NB4 (cell line): ENCODE data around the gene DNAH8.

Experiments
- DNase-seq: peaks from one replicate; pipeline ENCODE4 v3.0.0; 2010; ENCODE audit warnings: low read depth
- H3K4me3 ChIP-seq: one replicate; pipeline ENCODE4 v1.5.1; 2011; ENCODE audit warnings: mild to moderate bottlenecking, low read depth, low read length, moderate library complexity
- MYC ChIP-seq: IDR thresholded peaks from 2 replicates; pipeline ENCODE4 v1.6.1; 2011; ENCODE audit warnings: low read depth, low read length
- POLR2A ChIP-seq: IDR thresholded peaks from 2 replicates; pipeline ENCODE4 v1.6.1; 2011; ENCODE audit warnings: mild to moderate bottlenecking; ENCODE audit not compliant: insufficient read length; ENCODE audit errors: extremely low read depth
- TF ChIP-seq, protein P1 (sequence below): IDR thresholded peaks from 2 replicates; pipeline ENCODE4 v1.6.1; 2011; ENCODE audit warnings: low read depth, low read length
- TF ChIP-seq, protein P2 (sequence below): IDR thresholded peaks from one replicate; pipeline ENCODE4 v1.5.1; 2012; ENCODE audit warnings: low read depth, low read length

DNAH8 gene

DNA sequence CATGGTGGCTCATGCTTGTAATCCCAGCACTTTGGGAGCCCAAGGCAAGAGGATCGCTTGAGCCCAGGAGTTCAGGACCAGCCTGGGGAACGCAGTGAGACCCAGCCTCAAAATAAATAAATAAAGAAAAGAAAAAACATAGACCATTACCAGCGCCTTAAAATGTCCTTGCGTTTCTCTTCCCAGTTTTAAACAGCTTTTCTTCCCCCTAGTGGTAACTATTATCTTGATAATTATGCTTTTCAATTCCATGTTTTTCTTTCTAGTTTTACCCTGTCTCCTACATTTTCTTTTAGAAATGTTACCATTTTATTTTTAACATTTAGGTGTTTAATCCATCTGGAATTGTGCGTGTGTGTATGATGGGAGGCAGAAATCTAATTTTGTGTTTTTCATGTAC, 24.4 kb downstream of the DNAH8 start:
- no peak for DNase-seq
- H3K4me3 ChIP-seq, result no peak overlapping the region
- TF ChIP-seq, protein P1, sequence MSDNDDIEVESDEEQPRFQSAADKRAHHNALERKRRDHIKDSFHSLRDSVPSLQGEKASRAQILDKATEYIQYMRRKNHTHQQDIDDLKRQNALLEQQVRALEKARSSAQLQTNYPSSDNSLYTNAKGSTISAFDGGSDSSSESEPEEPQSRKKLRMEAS, result no peak
- TF ChIP-seq, protein P2, sequence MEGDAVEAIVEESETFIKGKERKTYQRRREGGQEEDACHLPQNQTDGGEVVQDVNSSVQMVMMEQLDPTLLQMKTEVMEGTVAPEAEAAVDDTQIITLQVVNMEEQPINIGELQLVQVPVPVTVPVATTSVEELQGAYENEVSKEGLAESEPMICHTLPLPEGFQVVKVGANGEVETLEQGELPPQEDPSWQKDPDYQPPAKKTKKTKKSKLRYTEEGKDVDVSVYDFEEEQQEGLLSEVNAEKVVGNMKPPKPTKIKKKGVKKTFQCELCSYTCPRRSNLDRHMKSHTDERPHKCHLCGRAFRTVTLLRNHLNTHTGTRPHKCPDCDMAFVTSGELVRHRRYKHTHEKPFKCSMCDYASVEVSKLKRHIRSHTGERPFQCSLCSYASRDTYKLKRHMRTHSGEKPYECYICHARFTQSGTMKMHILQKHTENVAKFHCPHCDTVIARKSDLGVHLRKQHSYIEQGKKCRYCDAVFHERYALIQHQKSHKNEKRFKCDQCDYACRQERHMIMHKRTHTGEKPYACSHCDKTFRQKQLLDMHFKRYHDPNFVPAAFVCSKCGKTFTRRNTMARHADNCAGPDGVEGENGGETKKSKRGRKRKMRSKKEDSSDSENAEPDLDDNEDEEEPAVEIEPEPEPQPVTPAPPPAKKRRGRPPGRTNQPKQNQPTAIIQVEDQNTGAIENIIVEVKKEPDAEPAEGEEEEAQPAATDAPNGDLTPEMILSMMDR, result no peak
- TF ChIP-seq MYC, result no peak
- no peak for TF ChIP-seq POLR2A

DNA sequence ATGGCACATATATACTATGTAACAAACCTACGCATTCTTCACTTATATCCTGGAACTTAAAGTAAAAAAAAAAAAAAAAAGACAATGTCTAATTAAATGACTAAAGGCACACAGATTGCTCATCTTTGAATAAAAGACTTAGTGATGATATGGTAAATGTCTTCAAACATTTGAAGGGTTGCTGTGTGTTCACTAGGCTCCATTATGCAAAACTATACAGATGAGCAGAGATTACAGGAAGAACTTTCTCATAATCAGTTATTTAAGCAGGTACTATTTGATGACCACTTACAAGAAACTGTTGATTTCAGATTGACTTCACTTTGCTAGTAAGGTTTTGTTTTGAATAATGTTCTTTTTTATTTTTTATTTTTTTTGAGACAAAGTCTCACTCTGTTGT, 34.4 kb downstream of the DNAH8 start:
- no peak for DNase-seq
- no peak overlapping the region for H3K4me3 ChIP-seq
- TF ChIP-seq, protein P1, result no peak
- TF ChIP-seq POLR2A (no peak), MYC (no peak)
- TF ChIP-seq, protein P2, result no peak

DNA sequence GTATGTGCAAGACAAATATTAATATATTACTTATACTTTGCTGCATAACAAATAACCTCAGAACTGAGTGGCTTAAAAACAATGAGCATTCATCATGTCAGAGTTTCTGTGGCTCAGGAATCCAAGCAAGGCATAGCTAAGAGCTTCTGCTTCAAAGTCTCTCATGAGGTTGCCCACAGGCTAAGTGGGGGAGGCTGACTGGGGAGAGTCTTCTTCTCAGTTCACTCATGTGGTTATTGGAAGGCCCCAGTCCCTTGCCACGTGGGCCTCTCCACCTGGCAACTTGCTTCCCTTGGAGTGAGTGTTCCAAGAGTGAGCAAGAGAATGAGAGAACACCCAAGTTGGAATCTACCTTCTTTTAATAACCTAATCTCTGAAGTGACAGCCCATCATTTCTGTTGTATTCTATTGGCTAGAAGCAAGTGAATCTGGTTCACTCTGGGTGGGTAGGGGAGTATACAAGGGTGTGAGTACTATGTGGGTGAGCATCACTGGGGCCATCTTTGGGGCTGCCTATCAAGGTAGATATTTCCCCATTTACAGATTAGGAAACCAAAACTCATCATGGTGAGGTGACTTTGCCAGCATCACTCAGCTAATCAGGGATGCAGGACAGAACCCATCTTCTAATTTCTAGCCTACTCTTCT, 36.0 kb downstream of the DNAH8 start:
- H3K4me3 ChIP-seq, result no peak overlapping the region
- no peak for TF ChIP-seq MYC
- TF ChIP-seq, protein P1, result no peak
- TF ChIP-seq, protein P2, result no peak
- TF ChIP-seq POLR2A, result no peak

DNA sequence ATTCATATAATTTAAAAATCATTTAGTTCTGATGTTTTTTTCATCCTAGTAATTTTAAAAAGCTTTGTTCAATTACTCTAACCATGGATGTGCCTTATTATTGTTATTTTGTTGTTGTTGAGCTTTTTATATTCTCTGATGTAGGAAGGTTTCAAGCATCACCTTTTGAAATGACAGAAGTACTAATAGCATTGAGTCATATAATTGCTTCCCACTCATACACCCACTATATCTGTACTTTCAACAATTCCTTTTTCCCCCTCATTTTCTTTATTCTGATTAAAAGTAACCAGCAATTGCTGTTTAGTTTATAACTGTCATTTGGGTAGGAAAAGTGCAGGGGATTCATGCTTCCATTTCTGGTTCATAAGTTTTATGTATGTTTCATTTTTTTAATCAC, 38.6 kb downstream of the DNAH8 start:
- H3K4me3 ChIP-seq, result no peak overlapping the region
- no peak for DNase-seq
- TF ChIP-seq, protein P2, result no peak
- no peak for TF ChIP-seq MYC
- TF ChIP-seq, protein P1, result no peak

More for the DNA sequence above, 36.0 kb downstream of the DNAH8 start:
- no peak for DNase-seq

DNA sequence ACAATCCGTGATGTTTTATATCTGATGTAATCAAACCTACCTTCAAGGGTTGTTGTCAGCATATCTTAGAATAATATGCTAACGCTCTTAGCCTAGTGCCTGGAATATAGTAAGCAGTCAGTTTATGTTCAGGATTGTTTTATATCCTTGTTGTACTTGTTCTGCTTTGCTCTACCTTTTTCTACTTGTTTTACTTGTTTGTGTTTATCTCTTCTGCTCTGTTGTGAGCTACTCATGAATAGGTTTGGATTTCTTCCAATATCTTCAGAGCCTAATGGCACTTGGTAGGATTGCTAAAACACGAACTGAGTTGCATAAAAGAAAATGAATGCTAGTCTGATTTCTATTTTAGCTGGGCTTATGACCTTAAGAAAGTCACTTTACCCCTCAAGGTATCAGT, 40.1 kb downstream of the DNAH8 start:
- no peak for DNase-seq
- H3K4me3 ChIP-seq, result no peak overlapping the region
- TF ChIP-seq, protein P1, result no peak
- TF ChIP-seq, protein P2, result no peak
- no peak for TF ChIP-seq POLR2A
- TF ChIP-seq MYC, result no peak

DNA sequence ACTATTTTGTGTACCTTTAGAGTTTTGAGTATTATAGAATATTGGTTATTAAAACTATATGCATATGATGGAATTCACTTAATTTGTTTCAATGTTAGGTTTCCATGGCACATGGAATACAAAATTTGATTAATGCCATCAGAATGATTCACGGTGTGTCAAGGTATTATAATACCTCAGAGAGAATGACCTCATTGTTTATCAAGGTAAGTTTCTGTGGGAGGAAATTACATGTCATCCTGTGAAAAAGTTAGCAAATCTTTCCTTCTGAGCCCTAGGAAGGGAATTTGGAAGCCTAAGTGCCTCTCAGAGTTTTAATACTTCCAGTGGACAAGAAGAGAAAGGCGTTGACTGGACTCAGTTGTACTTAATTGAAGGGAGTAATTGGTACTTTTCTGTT, 40.8 kb downstream of the DNAH8 start:
- DNase-seq, result no peak
- no peak overlapping the region for H3K4me3 ChIP-seq
- TF ChIP-seq MYC, result no peak
- TF ChIP-seq, protein P1, result no peak
- TF ChIP-seq POLR2A, result no peak
- TF ChIP-seq, protein P2, result no peak
